Mucosa of rectum (tissue), 2 donors: ENCODE measurements around the gene GLIS1.

Experiments used
- H3K27ac ChIP-seq, 2 donors: one replicate each; pipeline ENCODE4 v1.7.0; 2013; ENCODE audit warnings: inconsistent platforms in 2 of 2, low read depth in 2 of 2, low read length in 2 of 2
- H3K27me3 ChIP-seq, 2 donors: one replicate each; pipeline ENCODE4 v1.7.0; 2013; ENCODE audit warnings: low read length in 2 of 2; ENCODE audit not compliant: control insufficient read depth in 2 of 2, insufficient read depth in 2 of 2
- H3K36me3 ChIP-seq, 2 donors: one replicate each; pipeline ENCODE4 v1.7.0; 2013; ENCODE audit warnings: low read length in 2 of 2; ENCODE audit not compliant: control insufficient read depth in 2 of 2, insufficient read depth in 2 of 2
- H3K4me1 ChIP-seq, 2 donors: one replicate each; pipeline ENCODE4 v1.7.0; 2013; ENCODE audit warnings: low read length in 2 of 2, mild to moderate bottlenecking in 1 of 2; ENCODE audit not compliant: control insufficient read depth in 2 of 2, insufficient read depth in 2 of 2
- H3K4me3 ChIP-seq, 2 donors: one replicate each; pipeline ENCODE4 v1.7.0; 2013; ENCODE audit warnings: low read length in 2 of 2
- H3K9ac ChIP-seq, 2 donors: one replicate each; pipeline ENCODE4 v1.7.0; 2013; ENCODE audit warnings: low read length in 2 of 2, low read depth in 1 of 2, mild to moderate bottlenecking in 1 of 2
- H3K9me3 ChIP-seq, 2 donors: one replicate each; pipeline ENCODE4 v1.7.0; 2013; ENCODE audit warnings: low read length in 2 of 2; ENCODE audit not compliant: control insufficient read depth in 2 of 2
- donor health status: healthy.
- donor health status: Normal muscosa, but diverticular disease.

GLIS1 gene

GRCh38 chr1:53688381-53689102, 50.4 kb downstream of the GLIS1 start:
- Histone ChIP-seq H3K27me3 (peaks cover 15 to 23% of the 10 kb centered on the region in 2 donors), H3K9ac (no peak overlapping the region), H3K4me1 (no peaks in the 10 kb centered on the region), H3K4me3 (no peak overlapping the region), H3K9me3 (no peaks in the 10 kb centered on the region), H3K27ac (no peak overlapping the region), H3K36me3 (no peaks in the 10 kb centered on the region)

DNA sequence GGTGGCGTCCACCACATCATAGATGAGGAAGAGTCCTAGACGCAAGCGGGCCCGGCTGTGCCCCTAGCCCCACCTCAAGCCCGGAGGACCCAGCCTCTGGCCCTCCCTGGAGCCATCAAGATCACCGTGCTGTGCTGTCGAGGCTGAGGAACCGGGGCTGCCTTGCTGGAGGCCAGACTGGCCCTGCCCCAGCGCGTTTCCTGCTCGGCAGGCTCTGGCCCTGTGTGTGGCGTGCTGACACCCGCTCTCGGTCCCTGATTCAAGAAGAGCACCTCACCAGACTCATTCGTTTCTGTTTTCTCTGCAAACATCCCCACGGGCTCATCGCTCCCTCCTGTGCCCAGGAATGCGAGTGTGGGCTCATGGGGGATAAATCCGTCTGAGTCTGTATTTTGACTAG, 51.1 kb downstream of the GLIS1 start:
- no peak overlapping the region for H3K27ac ChIP-seq
- no peaks in the 10 kb centered on the region for H3K36me3 ChIP-seq
- peaks cover 15 to 23% of the 10 kb centered on the region in 2 donors for H3K27me3 ChIP-seq
- H3K9me3 ChIP-seq: no peaks in the 10 kb centered on the region
- no peak overlapping the region for H3K4me3 ChIP-seq
- H3K9ac ChIP-seq: no peak overlapping the region
- H3K4me1 ChIP-seq: no peaks in the 10 kb centered on the region

DNA sequence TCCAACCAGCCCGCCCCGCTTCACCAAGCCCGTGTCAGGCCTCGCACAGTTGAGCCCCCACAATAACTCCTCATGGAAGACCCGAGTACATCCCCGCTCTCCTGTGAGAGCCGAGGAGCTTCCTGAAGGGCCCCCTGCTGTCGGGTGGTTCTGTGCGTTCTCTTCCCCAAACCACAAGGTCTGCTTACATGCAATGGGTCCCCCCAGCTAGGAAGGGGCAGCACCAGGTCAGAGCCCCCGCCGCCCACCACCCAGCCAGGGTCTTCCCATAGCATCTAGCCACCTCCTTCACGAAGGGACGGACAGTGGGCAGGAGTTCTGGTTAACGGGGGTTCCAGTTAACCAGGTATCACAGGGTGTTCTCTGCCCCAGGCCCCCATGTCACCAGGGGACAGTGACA, 51.5 kb downstream of the GLIS1 start:
- H3K9ac ChIP-seq: no peak overlapping the region
- H3K27me3 ChIP-seq: peaks cover 15 to 23% of the 10 kb centered on the region in 2 donors
- no peak overlapping the region for H3K27ac ChIP-seq
- no peaks in the 10 kb centered on the region for H3K36me3 ChIP-seq
- H3K4me1 ChIP-seq: no peaks in the 10 kb centered on the region
- no peak overlapping the region for H3K4me3 ChIP-seq
- no peaks in the 10 kb centered on the region for H3K9me3 ChIP-seq

DNA sequence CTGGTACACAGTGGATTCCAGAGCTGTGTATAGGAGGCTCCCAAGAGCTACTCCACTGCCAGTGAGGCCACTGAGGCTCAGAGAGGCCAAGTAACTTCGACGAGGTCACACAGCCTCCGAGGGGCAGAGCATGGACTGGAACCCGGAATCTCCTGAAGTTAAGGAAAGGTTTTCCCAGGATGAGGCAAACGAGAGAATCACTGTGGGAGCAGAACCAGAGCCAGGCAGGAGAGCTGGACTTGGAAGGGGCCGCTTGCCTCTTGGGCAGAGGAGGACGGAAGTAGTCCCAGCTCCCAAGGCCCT, 52.0 kb downstream of the GLIS1 start:
- Histone ChIP-seq H3K4me3 (no peak overlapping the region), H3K27ac (no peak overlapping the region), H3K4me1 (peaks cover under 1 to 2% of the 10 kb centered on the region in 2 donors), H3K36me3 (no peaks in the 10 kb centered on the region), H3K9me3 (no peaks in the 10 kb centered on the region), H3K9ac (no peak overlapping the region), H3K27me3 (peaks cover 15 to 23% of the 10 kb centered on the region in 2 donors)

GRCh38 chr1:53686091-53686964, 52.6 kb downstream of the GLIS1 start:
- no peak overlapping the region for H3K9ac ChIP-seq
- H3K9me3 ChIP-seq: no peaks in the 10 kb centered on the region
- H3K27ac ChIP-seq: no peak overlapping the region
- H3K27me3 ChIP-seq: peaks cover 15 to 23% of the 10 kb centered on the region in 2 donors
- peaks cover 6% of the 10 kb centered on the region in 2 donors for H3K4me1 ChIP-seq
- no peaks in the 10 kb centered on the region for H3K36me3 ChIP-seq
- no peak overlapping the region for H3K4me3 ChIP-seq

DNA sequence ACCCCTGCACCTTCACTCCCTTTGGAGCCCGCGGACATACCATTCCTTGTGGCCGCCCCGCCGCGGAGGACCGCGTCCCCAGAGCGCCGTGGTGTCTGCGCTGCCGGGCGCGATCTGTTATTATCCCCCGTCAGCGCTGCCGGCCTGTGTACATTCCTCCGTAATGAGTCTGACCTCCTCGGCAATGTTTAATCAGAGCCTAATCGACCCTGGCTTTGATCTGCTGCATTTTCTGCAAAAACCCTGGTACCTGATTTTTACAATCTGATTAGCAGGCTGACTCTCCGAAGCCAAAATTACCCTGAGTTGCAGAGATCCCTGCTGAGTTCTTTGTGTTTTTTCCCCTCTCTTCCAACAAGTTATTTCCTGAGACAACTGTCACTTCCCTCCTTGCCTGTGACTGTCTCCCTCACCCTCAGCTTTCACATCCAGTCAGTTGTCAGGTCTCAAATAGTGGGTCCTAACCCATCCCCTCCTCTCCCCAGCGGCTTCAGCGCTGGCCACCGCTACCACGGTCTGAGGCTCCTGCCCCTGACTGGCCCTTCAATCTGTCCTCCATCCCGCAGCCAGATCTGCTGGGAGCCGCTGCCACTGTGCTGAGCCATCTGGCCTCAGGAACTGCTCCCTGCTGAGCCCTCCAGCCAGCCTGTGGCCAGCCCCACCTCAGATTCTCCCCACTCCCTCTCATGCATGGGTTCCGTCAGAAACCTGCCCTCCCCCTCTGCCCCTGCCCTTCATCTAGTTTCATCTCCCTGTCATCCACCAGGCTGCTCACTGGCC, 53.5 kb downstream of the GLIS1 start:
- H3K9me3 ChIP-seq: no peaks in the 10 kb centered on the region
- peaks cover 6 to 7% of the 10 kb centered on the region in 2 donors for H3K4me1 ChIP-seq
- H3K9ac ChIP-seq: no peak overlapping the region
- H3K27me3 ChIP-seq: peaks cover 16 to 23% of the 10 kb centered on the region in 2 donors
- H3K4me3 ChIP-seq: no peak overlapping the region
- no peak overlapping the region for H3K27ac ChIP-seq
- no peaks in the 10 kb centered on the region for H3K36me3 ChIP-seq

DNA sequence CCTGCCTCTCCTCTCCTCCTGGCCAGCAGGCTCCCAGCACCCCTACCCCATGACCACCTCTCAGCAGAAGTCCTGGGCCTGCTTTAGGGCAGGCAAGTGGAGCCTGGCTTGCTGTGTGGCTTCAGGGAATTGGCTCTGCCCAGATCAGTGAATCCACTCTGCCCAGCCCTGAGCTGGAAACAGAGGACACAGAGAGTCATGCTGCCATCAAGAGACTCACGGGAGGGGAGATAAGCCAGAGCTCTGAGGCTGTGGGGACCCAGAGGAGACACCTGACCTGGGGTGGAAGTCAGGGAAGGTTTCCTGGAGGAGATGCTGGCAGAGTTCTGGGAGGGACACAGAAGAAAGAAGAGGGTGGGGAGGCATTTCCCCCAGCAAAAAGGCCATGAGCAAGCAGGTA, 54.2 kb downstream of the GLIS1 start:
- peaks cover 6 to 7% of the 10 kb centered on the region in 2 donors for H3K4me1 ChIP-seq
- H3K27me3 ChIP-seq: peaks cover 16 to 23% of the 10 kb centered on the region in 2 donors
- no peaks in the 10 kb centered on the region for H3K36me3 ChIP-seq
- H3K9ac ChIP-seq: no peak overlapping the region
- no peak overlapping the region for H3K4me3 ChIP-seq
- H3K27ac ChIP-seq: no peak overlapping the region
- H3K9me3 ChIP-seq: no peaks in the 10 kb centered on the region

DNA sequence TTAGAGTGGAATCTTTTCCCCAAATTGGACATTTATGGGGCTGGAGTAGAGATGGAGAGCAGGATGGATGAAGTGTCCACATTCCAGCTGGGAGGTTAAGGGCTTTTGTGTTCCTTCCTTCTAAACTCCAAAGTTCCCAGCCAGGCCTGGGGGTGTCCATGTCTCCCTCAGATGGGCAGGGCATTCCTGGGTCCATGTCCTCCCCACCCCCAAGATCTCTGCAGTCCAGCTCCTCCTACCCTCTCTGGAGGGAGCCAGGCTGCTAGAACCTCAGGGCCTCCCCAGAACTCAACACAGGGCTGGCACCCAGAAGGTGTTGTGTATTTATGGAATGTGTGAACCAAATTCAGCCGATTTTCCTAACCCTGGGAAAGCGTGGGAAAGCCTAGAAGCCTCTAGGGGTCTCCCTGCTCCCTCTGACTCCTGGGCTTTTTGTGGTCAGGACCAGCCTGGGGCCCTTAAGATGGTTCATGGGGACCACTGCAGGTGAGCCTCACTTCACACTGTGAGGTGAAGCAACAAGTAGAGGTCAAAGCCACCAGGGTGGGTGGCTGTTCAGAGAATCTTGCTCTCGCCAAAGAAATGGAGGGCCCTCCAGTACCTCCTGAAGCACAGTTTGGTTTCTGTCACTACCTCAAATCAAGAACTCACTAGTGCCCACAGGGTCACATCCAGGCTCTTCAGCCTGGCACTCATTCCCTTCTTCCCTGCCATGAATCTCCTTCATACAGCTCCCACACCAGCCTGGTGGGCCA, 54.8 kb downstream of the GLIS1 start:
- H3K36me3 ChIP-seq: no peaks in the 10 kb centered on the region
- H3K4me1 ChIP-seq: peaks cover 6 to 7% of the 10 kb centered on the region in 2 donors
- H3K27ac ChIP-seq: no peak overlapping the region
- H3K9me3 ChIP-seq: no peaks in the 10 kb centered on the region
- no peak overlapping the region for H3K4me3 ChIP-seq
- H3K9ac ChIP-seq: no peak overlapping the region
- H3K27me3 ChIP-seq: peaks cover 16 to 23% of the 10 kb centered on the region in 2 donors

- H3K4me3 ChIP-seq: no peak overlapping the region
- H3K9ac ChIP-seq: no peak overlapping the region
- H3K36me3 ChIP-seq: no peaks in the 10 kb centered on the region
- peaks cover 16 to 20% of the 10 kb centered on the region in 2 donors for H3K27me3 ChIP-seq
- H3K9me3 ChIP-seq: no peaks in the 10 kb centered on the region
- peaks cover 6 to 7% of the 10 kb centered on the region in 2 donors for H3K4me1 ChIP-seq
- H3K27ac ChIP-seq: no peak overlapping the region
Observed at GRCh38 chr1:53682881-53683280, 56.1 kb downstream of the GLIS1 start.
